IMR-90 (cell line): ENCODE results near the gene MEIKIN. TPM values are rescaled to one million over a fixed set of nuclear protein-coding genes. Genes with fewer than 3 reads are reported as not detected.

Experiments used
- ATAC-seq: fragments of 200-7000 bp; cut with Tn5 transposase; 2 replicates; pipeline ENCODE4 v1.9.1; 2020; ENCODE audit warnings: low read depth, mild to moderate bottlenecking, moderate library complexity
- BruUV-seq: library from RNA; stranded (reverse); fragments of 400-500 nt; replicated peaks from 2 replicates; lab custom pipeline; 2021; lab: Mats Ljungman, UMichigan
- CTCF ChIA-PET: fragments of 300-600 bp; formaldehyde crosslinking; extraction: SDS; loops from one replicate; lab custom pipeline; 2021; ENCODE audit warnings: antibody characterized with exemption; lab: Yijun Ruan, JAX
- POLR2A ChIA-PET: fragments of 300-600 bp; sonication (Branson Sonifier 250); formaldehyde crosslinking; loops from one replicate; lab custom pipeline; 2022; ENCODE audit warnings: antibody characterized with exemption; ENCODE audit not compliant: unreplicated experiment; lab: Charles Lee
- DNase-seq: peaks from one replicate; pipeline ENCODE4 v3.0.0; 2013
- H2AFZ ChIP-seq: replicated peaks from 2 replicates; pipeline ENCODE3; 2013; ENCODE audit warnings: low read length, mild to moderate bottlenecking; ENCODE audit not compliant: poor library complexity
- H2AK5ac ChIP-seq: 2 replicates; pipeline ENCODE4 v1.6.1; 2013; ENCODE audit warnings: low read depth, low read length, inconsistent platforms
- H2AK9ac ChIP-seq: replicated peaks from 2 replicates; pipeline ENCODE3; 2013; ENCODE audit warnings: mild to moderate bottlenecking, low read depth, low read length, moderate library complexity; ENCODE audit not compliant: poor library complexity
- H2BK120ac ChIP-seq: 2 replicates; pipeline ENCODE4 v1.6.1; 2013; ENCODE audit warnings: low read depth, low read length, inconsistent platforms
- H2BK15ac ChIP-seq: 3 replicates; pipeline ENCODE4 v1.6.1; 2013; ENCODE audit warnings: low read depth, low read length, inconsistent platforms
- H2BK20ac ChIP-seq: 2 replicates; pipeline ENCODE4 v1.6.1; 2013; ENCODE audit warnings: low read depth, mild to moderate bottlenecking, inconsistent platforms, low read length, moderate library complexity
- H2BK5ac ChIP-seq: 2 replicates; pipeline ENCODE4 v1.6.1; 2013; ENCODE audit warnings: mild to moderate bottlenecking, low read depth, low read length, inconsistent platforms; ENCODE audit not compliant: poor library complexity, severe bottlenecking
- H3K14ac ChIP-seq: replicated peaks from 2 replicates; pipeline ENCODE4 v1.6.1; 2013; ENCODE audit warnings: low read depth, low read length, inconsistent platforms
- H3K18ac ChIP-seq: 2 replicates; pipeline ENCODE4 v1.6.1; 2013; ENCODE audit warnings: low read depth, low read length, control low read depth
- H3K23ac ChIP-seq: 2 replicates; pipeline ENCODE4 v1.6.1; 2013; ENCODE audit warnings: low read depth, low read length, inconsistent platforms
- H3K27ac ChIP-seq: 2 replicates; pipeline ENCODE4 v1.5.1; 2013; ENCODE audit warnings: mild to moderate bottlenecking, control low read depth, low read length; ENCODE audit not compliant: insufficient read depth
- H3K27me3 ChIP-seq: 2 replicates; pipeline ENCODE4 v1.6.1; 2013; ENCODE audit warnings: low read length; ENCODE audit not compliant: control insufficient read depth, insufficient read depth
- H3K36me3 ChIP-seq: 2 replicates; pipeline ENCODE4 v1.6.1; 2013; ENCODE audit warnings: low read length, mixed read lengths; ENCODE audit not compliant: control insufficient read depth, insufficient read depth
- H3K4ac ChIP-seq: 2 replicates; pipeline ENCODE4 v1.6.1; 2013; ENCODE audit warnings: low read depth, low read length, inconsistent platforms
- H3K4me1 ChIP-seq: 2 replicates; pipeline ENCODE4 v1.6.1; 2013; ENCODE audit warnings: low read length, mixed read lengths; ENCODE audit not compliant: control insufficient read depth, insufficient read depth
- H3K4me2 ChIP-seq: 2 replicates; pipeline ENCODE4 v1.6.1; 2013; ENCODE audit warnings: low read depth, mild to moderate bottlenecking, control low read depth, low read length, moderate library complexity
- H3K4me3 ChIP-seq: 2 replicates; pipeline ENCODE4 v1.5.1; 2013; ENCODE audit warnings: low read depth, mild to moderate bottlenecking, control low read depth, low read length, moderate library complexity; ENCODE audit not compliant: insufficient read depth
- H3K56ac ChIP-seq: 2 replicates; pipeline ENCODE4 v1.6.1; 2013; ENCODE audit warnings: low read length, inconsistent platforms; ENCODE audit not compliant: insufficient read depth; ENCODE audit errors: extremely low read depth
- H3K79me1 ChIP-seq, 2 experiments: 2 replicates each; pipeline ENCODE4 v1.6.1; 2013; ENCODE audit warnings: low read length in 2 of 2, inconsistent platforms in 1 of 2, low read depth in 1 of 2
- H3K9ac ChIP-seq: 2 replicates; pipeline ENCODE4 v1.6.1; 2013; ENCODE audit warnings: low read depth, low read length, control low read depth
- H3K9me1 ChIP-seq: 2 replicates; pipeline ENCODE4 v1.6.1; 2013; ENCODE audit warnings: low read length, inconsistent platforms; ENCODE audit not compliant: insufficient read depth
- H3K9me3 ChIP-seq: 2 replicates; pipeline ENCODE4 v1.6.1; 2013; ENCODE audit warnings: low read length; ENCODE audit not compliant: control insufficient read depth, insufficient read depth
- H4K20me1 ChIP-seq: 2 replicates; pipeline ENCODE4 v1.6.1; 2013; ENCODE audit warnings: low read length, inconsistent platforms; ENCODE audit not compliant: insufficient read depth
- H4K5ac ChIP-seq: 2 replicates; pipeline ENCODE4 v1.6.1; 2013; ENCODE audit warnings: mild to moderate bottlenecking, low read depth, low read length, control low read depth
- H4K8ac ChIP-seq, 2 experiments: 2 replicates each; pipeline ENCODE4 v1.6.1; 2013; ENCODE audit warnings: low read depth in 2 of 2, low read length in 2 of 2, control low read depth in 1 of 2, inconsistent platforms in 1 of 2
- H4K91ac ChIP-seq: 2 replicates; pipeline ENCODE4 v1.6.1; 2013; ENCODE audit warnings: low read depth, low read length, inconsistent platforms; ENCODE audit not compliant: insufficient read depth
- BHLHE40 ChIP-seq: fragments of 150-350 bp; IDR thresholded peaks from 2 replicates; pipeline ENCODE4 v1.6.1; 2016; ENCODE audit warnings: mild to moderate bottlenecking, low read depth, low read length
- CEBPB ChIP-seq: IDR thresholded peaks from 2 replicates; pipeline ENCODE4 v1.6.1; 2012; ENCODE audit warnings: low read depth, low read length, improper control_type of control experiment
- FOS ChIP-seq: fragments of 150-350 bp; IDR thresholded peaks from 2 replicates; pipeline ENCODE4 v1.6.1; 2016; ENCODE audit warnings: low read depth, low read length
- NFE2L2 ChIP-seq: fragments of 150-350 bp; IDR thresholded peaks from 2 replicates; pipeline ENCODE4 v1.6.1; 2016; ENCODE audit warnings: low read depth, mild to moderate bottlenecking, low read length
- RFX5 ChIP-seq: IDR thresholded peaks from 2 replicates; pipeline ENCODE4 v1.8.0; 2012; ENCODE audit warnings: low read depth, mild to moderate bottlenecking, low read length, moderate library complexity
- WGBS, 2 experiments: methylation state at CpG; one replicate each; pipeline versions ENCODE4 v1.1.5 to v1.1.7; 2013; ENCODE audit warnings: missing lambda C conversion rate in 2 of 2; ENCODE audit not compliant: insufficient read length in 1 of 2; ENCODE audit errors: extremely low coverage in 2 of 2; 5-methylcytosine and 5-hydroxymethylcytosine counted together
- dilution Hi-C: fragments of 300-500 bp; cut with HindIII; formaldehyde crosslinking; loops from one replicate; pipeline ENCODE4 v1.14.3; 2018; ENCODE audit warnings: low sequenced_read_pairs; ENCODE audit not compliant: unreplicated experiment
- in situ Hi-C: fragments of 300-500 bp; cut with MboI; formaldehyde crosslinking; loops from 3 replicates; pipeline ENCODE4 v1.14.3; 2019; ENCODE audit warnings: low sequenced_read_pairs, inconsistent platforms, mixed read lengths
- intact Hi-C: fragments of 100-400 bp; cut with micrococcal nuclease; formaldehyde crosslinking; loops from 2 replicates; pipeline ENCODE4 v1.10.0; 2022
- polyA plus RNA-seq, 3 experiments: library from polyadenylated mRNA; depleted of rRNA; stranded (reverse); fragments of >200 nt; gene quantifications; 2 replicates each; pipeline ENCODE4 v1.2.3, GENCODE V29; 2012; ENCODE audit warnings: low replicate concordance in 1 of 3
- total RNA-seq: library from RNA; depleted of rRNA; stranded (reverse); fragments of >200 nt; gene quantifications from 2 replicates; pipeline ENCODE4 v1.2.3, GENCODE V29; 2012
- TF ChIP-seq, protein P1 (sequence below): fragments of 150-350 bp; IDR thresholded peaks from 2 replicates; pipeline ENCODE4 v1.6.1; 2017; ENCODE audit warnings: mild to moderate bottlenecking, antibody characterized with exemption, low read length, low read depth
- TF ChIP-seq, protein P2 (sequence below): fragments of 150-350 bp; IDR thresholded peaks from 2 replicates; pipeline ENCODE4 v1.6.1; 2016; ENCODE audit warnings: low read depth, mild to moderate bottlenecking, low read length, moderate library complexity, borderline replicate concordance

Gene MEIKIN
- total and polyA plus RNA-seq, 2 of the 4 experiments (the other 2 are of a cell fraction): not detected

DNA sequence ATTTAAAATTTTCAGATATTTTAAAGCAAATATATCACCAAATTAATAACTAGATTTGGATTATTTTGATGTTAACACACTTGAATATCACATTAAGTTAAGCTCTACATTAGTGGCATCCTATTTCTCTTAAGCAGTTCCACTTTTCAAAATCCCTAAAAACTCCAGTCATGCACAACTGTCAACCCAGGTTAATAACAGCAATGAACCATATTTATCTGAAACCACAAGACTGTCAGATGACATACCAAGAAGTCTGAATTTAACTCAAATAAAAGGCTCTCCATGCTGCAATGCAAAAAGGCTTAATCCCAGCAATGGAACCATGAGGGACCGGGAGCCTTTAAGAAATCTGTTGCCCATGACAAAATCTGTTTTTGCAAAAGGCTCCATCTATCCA lies 176.1 kb downstream of the MEIKIN start:
- peaks cover 3% of the 10 kb centered on the region; the same call in 1 of the 2 replicates for H3K9me1 ChIP-seq
- peaks cover 3% of the 10 kb centered on the region; the same call in 1 of the 2 replicates for H3K4me1 ChIP-seq
- H3K9ac ChIP-seq: no peak overlapping the region
- H3K79me1 ChIP-seq: peaks cover 17 to 66% of the 10 kb centered on the region in 2 experiments
- H4K8ac ChIP-seq: no peak overlapping the region
- H2BK5ac ChIP-seq: no peak overlapping the region
- H3K9me3 ChIP-seq: peaks cover under 1% of the 10 kb centered on the region; the same call in 1 of the 2 replicates
- H2AK9ac ChIP-seq: no peak overlapping the region
- no peak overlapping the region for H4K5ac ChIP-seq
- H3K23ac ChIP-seq: no peak overlapping the region
- dilution Hi-C loops (no loop called here), in situ Hi-C loops (no loop called here), intact Hi-C loops (no loop called here)
- no peak for ATAC-seq
- no peak overlapping the region for H3K4me2 ChIP-seq
- H3K27me3 ChIP-seq: no peaks in the 10 kb centered on the region
- no peak overlapping the region for H2AK5ac ChIP-seq
- ChIA-PET POLR2A (no interaction called here), CTCF (no interaction called here)
- no CpG with 5 or more reads among the region's 1 CpG for WGBS, 2 experiments
- DNase-seq: no peak
- no peak overlapping the region for H3K18ac ChIP-seq
- H2BK20ac ChIP-seq: no peak overlapping the region
- H3K4me3 ChIP-seq: no peak overlapping the region
- H3K36me3 ChIP-seq: 0 out of 2 replicates have a peak, but pooled peaks cover 2% of the 10 kb centered on the region
- no peak overlapping the region for H2BK120ac ChIP-seq
- no peak overlapping the region for H4K91ac ChIP-seq
- no peak overlapping the region for H3K56ac ChIP-seq
- no peak overlapping the region for H2BK15ac ChIP-seq
- peaks cover 75% of the 10 kb centered on the region for H4K20me1 ChIP-seq
- H3K27ac ChIP-seq: no peak overlapping the region
- H2AFZ ChIP-seq: no peak overlapping the region
- TF ChIP-seq FOS (no peak), BHLHE40 (no peak), NFE2L2 (no peak), CEBPB (no peak), RFX5 (no peak)
- TF ChIP-seq, protein P1, sequence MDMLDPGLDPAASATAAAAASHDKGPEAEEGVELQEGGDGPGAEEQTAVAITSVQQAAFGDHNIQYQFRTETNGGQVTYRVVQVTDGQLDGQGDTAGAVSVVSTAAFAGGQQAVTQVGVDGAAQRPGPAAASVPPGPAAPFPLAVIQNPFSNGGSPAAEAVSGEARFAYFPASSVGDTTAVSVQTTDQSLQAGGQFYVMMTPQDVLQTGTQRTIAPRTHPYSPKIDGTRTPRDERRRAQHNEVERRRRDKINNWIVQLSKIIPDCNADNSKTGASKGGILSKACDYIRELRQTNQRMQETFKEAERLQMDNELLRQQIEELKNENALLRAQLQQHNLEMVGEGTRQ: no peak
- TF ChIP-seq, protein P2, sequence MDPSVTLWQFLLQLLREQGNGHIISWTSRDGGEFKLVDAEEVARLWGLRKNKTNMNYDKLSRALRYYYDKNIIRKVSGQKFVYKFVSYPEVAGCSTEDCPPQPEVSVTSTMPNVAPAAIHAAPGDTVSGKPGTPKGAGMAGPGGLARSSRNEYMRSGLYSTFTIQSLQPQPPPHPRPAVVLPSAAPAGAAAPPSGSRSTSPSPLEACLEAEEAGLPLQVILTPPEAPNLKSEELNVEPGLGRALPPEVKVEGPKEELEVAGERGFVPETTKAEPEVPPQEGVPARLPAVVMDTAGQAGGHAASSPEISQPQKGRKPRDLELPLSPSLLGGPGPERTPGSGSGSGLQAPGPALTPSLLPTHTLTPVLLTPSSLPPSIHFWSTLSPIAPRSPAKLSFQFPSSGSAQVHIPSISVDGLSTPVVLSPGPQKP: no peak
- H3K14ac ChIP-seq: no peak overlapping the region
- no TSS peak for BruUV-seq
- no peak overlapping the region for H3K4ac ChIP-seq
